Ramos (cell line): ENCODE measurements around the gene ARHGAP18.
"Not testable (repeated sequence)": the region's sequence is repeated elsewhere in the genome, so short reads cannot be mapped to it uniquely, and the experiment has no call there.

Experiments
- in situ Hi-C: fragments of 300-500 bp; cut with MboI; formaldehyde crosslinking; loops from one replicate; pipeline ENCODE4 v1.14.3; 2022; ENCODE audit warnings: low sequenced_read_pairs; ENCODE audit not compliant: unreplicated experiment

Gene ARHGAP18

GRCh38 chr6:129599467-129599866, 110.5 kb downstream of the ARHGAP18 start:
- in situ Hi-C loops, result loop anchor here (10.0 kb wide), 1 partner anchor 145 kb away; no protein-coding TSS in a partner anchor

- in situ Hi-C loops, result loop anchor here (10.0 kb wide), 1 partner anchor 146 kb away; no protein-coding TSS in a partner anchor
Observed at GRCh38 chr6:129598244-129599187, 111.5 kb downstream of the ARHGAP18 start.

GRCh38 chr6:129597023-129597713, 112.8 kb downstream of the ARHGAP18 start:
- in situ Hi-C loops, result loop anchor here (10.0 kb wide), 1 partner anchor 148 kb away; no protein-coding TSS in a partner anchor

- in situ Hi-C loops, result loop anchor here (10.0 kb wide), 1 partner anchor 148 kb away; no protein-coding TSS in a partner anchor
Observed at GRCh38 chr6:129596522-129596921, 113.5 kb downstream of the ARHGAP18 start.

GRCh38 chr6:129593233-129593564, 116.8 kb downstream of the ARHGAP18 start:
- in situ Hi-C loops, result loop anchor here (10.0 kb wide), 1 partner anchor 152 kb away; no protein-coding TSS in a partner anchor

- in situ Hi-C loops, result loop anchor here (10.0 kb wide), 1 partner anchor 152 kb away; no protein-coding TSS in a partner anchor
Observed at GRCh38 chr6:129592516-129593232, 117.3 kb downstream of the ARHGAP18 start.

GRCh38 chr6:129590408-129591022, 119.5 kb downstream of the ARHGAP18 start:
- in situ Hi-C loops, result loop anchor here (10.0 kb wide), 1 partner anchor 154 kb away; no protein-coding TSS in a partner anchor

- in situ Hi-C loops, result no loop called here
Observed at GRCh38 chr6:129586815-129587214, 123.2 kb downstream of the ARHGAP18 start.

- in situ Hi-C loops, result no loop called here
Observed at GRCh38 chr6:129583866-129584265, 126.1 kb downstream of the ARHGAP18 start.

GRCh38 chr6:129578315-129578714, 131.7 kb downstream of the ARHGAP18 start:
- in situ Hi-C loops, result no loop called here

GRCh38 chr6:129577691-129578090, 132.3 kb downstream of the ARHGAP18 start:
- in situ Hi-C loops, result no loop called here

GRCh38 chr6:129576456-129576855, 133.5 kb downstream of the ARHGAP18 start:
- in situ Hi-C loops, result no loop called here

- in situ Hi-C loops, result no loop called here
Observed at GRCh38 chr6:129575378-129576118, 134.4 kb downstream of the ARHGAP18 start.

- in situ Hi-C loops, result not testable (repeated sequence)
Observed at GRCh38 chr6:129574605-129575004, 135.4 kb downstream of the ARHGAP18 start.

- in situ Hi-C loops, result not testable (repeated sequence)
Observed at GRCh38 chr6:129570929-129571328, 139.0 kb downstream of the ARHGAP18 start.

- in situ Hi-C loops, result no loop called here
Observed at GRCh38 chr6:129568015-129568414, 142.0 kb downstream of the ARHGAP18 start.

- in situ Hi-C loops, result no loop called here
Observed at GRCh38 chr6:129567374-129567773, 142.6 kb downstream of the ARHGAP18 start.

- in situ Hi-C loops, result no loop called here
Observed at GRCh38 chr6:129565811-129566210, 144.2 kb downstream of the ARHGAP18 start.

- in situ Hi-C loops, result no loop called here
Observed at GRCh38 chr6:129565366-129565765, 144.6 kb downstream of the ARHGAP18 start.
